GM12892 (cell line): ENCODE results near the gene HOGA1.

Experiments used
- POLR2AphosphoS5 ChIP-seq: IDR thresholded peaks from 2 replicates; pipeline ENCODE4 v1.6.1; 2011; ENCODE audit warnings: low read depth, low read length, control low read depth
- TAF1 ChIP-seq: IDR thresholded peaks from 2 replicates; pipeline ENCODE4 v1.6.1; 2011; ENCODE audit warnings: low read depth, mild to moderate bottlenecking, control low read depth, low read length, borderline replicate concordance

- no peak for TF ChIP-seq TAF1
- TF ChIP-seq POLR2AphosphoS5, result no peak
These were observed 67.6 kb downstream of the HOGA1 start for GRCh38 chr10:97651773-97652172.
